ENCODE results near the gene NDFIP1. TPM values are rescaled to one million over a fixed set of nuclear protein-coding genes. Genes with fewer than 3 reads are reported as not detected.

NDFIP1 gene
- total and polyA plus RNA-seq, 2 of the 13 experiments (the other 11 are each of a cell fraction or from before 2014, with no cell fraction given): 12.4 to 15.7 TPM

GRCh38 chr5:142108432-142109330 lies at the start of gene NDFIP1 (continued):
- TF ChIP-seq, protein P1, sequence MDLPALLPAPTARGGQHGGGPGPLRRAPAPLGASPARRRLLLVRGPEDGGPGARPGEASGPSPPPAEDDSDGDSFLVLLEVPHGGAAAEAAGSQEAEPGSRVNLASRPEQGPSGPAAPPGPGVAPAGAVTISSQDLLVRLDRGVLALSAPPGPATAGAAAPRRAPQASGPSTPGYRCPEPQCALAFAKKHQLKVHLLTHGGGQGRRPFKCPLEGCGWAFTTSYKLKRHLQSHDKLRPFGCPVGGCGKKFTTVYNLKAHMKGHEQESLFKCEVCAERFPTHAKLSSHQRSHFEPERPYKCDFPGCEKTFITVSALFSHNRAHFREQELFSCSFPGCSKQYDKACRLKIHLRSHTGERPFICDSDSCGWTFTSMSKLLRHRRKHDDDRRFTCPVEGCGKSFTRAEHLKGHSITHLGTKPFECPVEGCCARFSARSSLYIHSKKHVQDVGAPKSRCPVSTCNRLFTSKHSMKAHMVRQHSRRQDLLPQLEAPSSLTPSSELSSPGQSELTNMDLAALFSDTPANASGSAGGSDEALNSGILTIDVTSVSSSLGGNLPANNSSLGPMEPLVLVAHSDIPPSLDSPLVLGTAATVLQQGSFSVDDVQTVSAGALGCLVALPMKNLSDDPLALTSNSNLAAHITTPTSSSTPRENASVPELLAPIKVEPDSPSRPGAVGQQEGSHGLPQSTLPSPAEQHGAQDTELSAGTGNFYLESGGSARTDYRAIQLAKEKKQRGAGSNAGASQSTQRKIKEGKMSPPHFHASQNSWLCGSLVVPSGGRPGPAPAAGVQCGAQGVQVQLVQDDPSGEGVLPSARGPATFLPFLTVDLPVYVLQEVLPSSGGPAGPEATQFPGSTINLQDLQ (CRISPR knock-in tag; IDR thresholded peaks at IDR 0.05): no peak; the same call in 1 of the 2 replicates
- TF ChIP-seq ZNF761 (CRISPR knock-in tag; conservative IDR thresholded peaks at IDR 0.05) (0 out of 2 replicates have a peak, but pooled peaks have one; percentile 77), ZBED4 (CRISPR knock-in tag; IDR thresholded peaks at IDR 0.05; ENCODE audit: borderline replicate concordance) (peak; percentile 91; the same call in 1 of the 2 replicates), ZNF773 (CRISPR knock-in tag; IDR thresholded peaks at IDR 0.05; ENCODE audit: borderline replicate concordance) (no peak; the same call in 1 of the 2 replicates), CEBPZ (IDR thresholded peaks at IDR 0.05; ENCODE audit: low read length) (no peak), RFXANK (CRISPR knock-in tag; IDR thresholded peaks at IDR 0.05) (no peak), RXRA (CRISPR knock-in tag; IDR thresholded peaks at IDR 0.05) (peak; percentile 50; the same call in 1 of the 2 replicates), IRF9 (CRISPR knock-in tag; IDR thresholded peaks at IDR 0.05; ENCODE audit: borderline replicate concordance) (peak; percentile 65; the same call in 1 of the 2 replicates), KLF13 (CRISPR knock-in tag; IDR thresholded peaks at IDR 0.05) (no peak), SMC3 (IDR thresholded peaks at IDR 0.05; ENCODE audit: low read length) (no peak), KAT8 (CRISPR knock-in tag; IDR thresholded peaks at IDR 0.05) (no peak), BCL3 (CRISPR knock-in tag; IDR thresholded peaks at IDR 0.05) (peak; percentile 92; the same call in 1 of the 2 replicates), ZFY (CRISPR knock-in tag; IDR thresholded peaks at IDR 0.05) (peak; percentile 100), ZBTB38 (CRISPR knock-in tag; IDR thresholded peaks at IDR 0.05) (peak; percentile 56; the same call in 1 of the 2 replicates)
- TF ChIP-seq, protein P2, sequence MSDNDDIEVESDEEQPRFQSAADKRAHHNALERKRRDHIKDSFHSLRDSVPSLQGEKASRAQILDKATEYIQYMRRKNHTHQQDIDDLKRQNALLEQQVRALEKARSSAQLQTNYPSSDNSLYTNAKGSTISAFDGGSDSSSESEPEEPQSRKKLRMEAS (IDR thresholded peaks at IDR 0.05): peak; percentile 88
